K562 (cell line): ENCODE measurements around the gene CHST14. TPM values are rescaled to one million over a fixed set of nuclear protein-coding genes. Genes with fewer than 3 reads are reported as not detected.

Experiments
- ARID1B ChIP-seq: fragments of 450-650 bp; IDR thresholded peaks from 2 replicates; pipeline ENCODE4 v1.6.1; 2016; ENCODE audit warnings: antibody characterized with exemption, mild to moderate bottlenecking, inconsistent platforms
- ARID2 ChIP-seq: fragments of 450-650 bp; IDR thresholded peaks from 2 replicates; pipeline ENCODE4 v1.6.1; 2017; ENCODE audit warnings: antibody characterized with exemption, mild to moderate bottlenecking
- CSDE1 ChIP-seq, 2 experiments: fragments of 450-650 bp; IDR thresholded peaks; 2 replicates each; pipeline ENCODE4 v1.6.1; 2016; ENCODE audit warnings: mild to moderate bottlenecking in 1 of 2
- DIDO1 ChIP-seq: fragments of 450-650 bp; IDR thresholded peaks from 2 replicates; pipeline ENCODE4 v1.6.1; 2016; ENCODE audit warnings: low read depth, missing biosample characterization, missing genetic modification characterization
- FOXP1 ChIP-seq: sonication (generic); formaldehyde crosslinking; IDR thresholded peaks from 2 replicates; pipeline ENCODE4 v1.8.0; 2022; ENCODE audit warnings: mild to moderate bottlenecking, missing genetic modification reagents
- GTF2B ChIP-seq: IDR thresholded peaks from 2 replicates; pipeline ENCODE4 v1.6.1; 2011; ENCODE audit not compliant: insufficient read length; ENCODE audit errors: extremely low read depth
- HDGF ChIP-seq: fragments of 450-650 bp; IDR thresholded peaks from 2 replicates; pipeline ENCODE4 v1.6.1; 2016
- JUNB ChIP-seq: fragments of 450-650 bp; formaldehyde crosslinking; conservative IDR thresholded peaks from 2 replicates; pipeline ENCODE4 v1.4.0; 2020; ENCODE audit warnings: mild to moderate bottlenecking
- L3MBTL2 ChIP-seq: fragments of 450-650 bp; IDR thresholded peaks from 2 replicates; pipeline ENCODE4 v1.6.1; 2016; ENCODE audit warnings: mild to moderate bottlenecking, moderate library complexity
- MBD2 ChIP-seq: sonication (generic); IDR thresholded peaks from 2 replicates; pipeline ENCODE4 v1.6.1; 2016; ENCODE audit warnings: low read depth, borderline replicate concordance
- MEF2A ChIP-seq: IDR thresholded peaks from 2 replicates; pipeline ENCODE4 v1.6.1; 2011; ENCODE audit warnings: low read depth, mild to moderate bottlenecking, low read length, moderate library complexity; ENCODE audit not compliant: control insufficient read depth
- MTF1 ChIP-seq: fragments of 250-450 bp; sonication (Bioruptor Pico); IDR thresholded peaks from 2 replicates; pipeline ENCODE4 v1.9.0; 2021; ENCODE audit warnings: moderate library complexity, mild to moderate bottlenecking, inconsistent platforms, borderline replicate concordance
- NONO ChIP-seq, 2 experiments: fragments of 200-400 bp in 1 of 2; fragments of 450-650 bp in 1 of 2; formaldehyde crosslinking in 1 of 2; IDR thresholded peaks; 2 replicates each; pipeline ENCODE4 v1.6.1; 2017; ENCODE audit warnings: low read depth in 2 of 2, mild to moderate bottlenecking in 2 of 2, moderate library complexity in 2 of 2, low read length in 1 of 2
- POLR2AphosphoS5 ChIP-seq: IDR thresholded peaks from 2 replicates; pipeline ENCODE4 v1.6.1; 2011; ENCODE audit warnings: mild to moderate bottlenecking, low read depth, low read length, moderate library complexity; ENCODE audit not compliant: control insufficient read depth, insufficient read depth
- RBM39 ChIP-seq: fragments of 200-400 bp; formaldehyde crosslinking; optimal IDR thresholded peaks from 2 replicates; pipeline ENCODE3; 2018; ENCODE audit warnings: low read depth, low read length
- SRF ChIP-seq, 2 experiments: fragments of 250-450, 450-650 bp in 1 of 2; sonication (Bioruptor Pico) in 1 of 2; sonication (generic) in 1 of 2; formaldehyde crosslinking; IDR thresholded peaks; 2 replicates each; pipeline versions ENCODE4 v1.5.0 to v1.5.1; 2020 to 2022; ENCODE audit warnings: mild to moderate bottlenecking in 1 of 2, missing genetic modification reagents in 1 of 2
- THRA ChIP-seq: fragments of 450-650 bp; IDR thresholded peaks from 2 replicates; pipeline ENCODE4 v1.6.1; 2017; ENCODE audit warnings: mild to moderate bottlenecking, moderate library complexity
- THRAP3 ChIP-seq: fragments of 450-650 bp; IDR thresholded peaks from 2 replicates; pipeline ENCODE4 v1.6.1; 2016; ENCODE audit warnings: mild to moderate bottlenecking, inconsistent platforms, borderline replicate concordance
- TRIM25 ChIP-seq: fragments of 450-650 bp; IDR thresholded peaks from 2 replicates; pipeline ENCODE4 v1.7.0; 2016; ENCODE audit warnings: borderline replicate concordance
- WHSC1 ChIP-seq: IDR thresholded peaks from one replicate; pipeline ENCODE4 v1.6.1; 2012; ENCODE audit warnings: low read length, control low read depth, inconsistent platforms
- ZNF511 ChIP-seq: sonication (generic); formaldehyde crosslinking; IDR thresholded peaks from 2 replicates; pipeline ENCODE4 v1.8.0; 2022; ENCODE audit warnings: mild to moderate bottlenecking, missing genetic modification reagents
- ZNF584 ChIP-seq: fragments of 200-800 bp; sonication (Bioruptor generic); IDR thresholded peaks from 2 replicates; pipeline ENCODE4 v1.6.1; 2016; ENCODE audit warnings: low read depth, mild to moderate bottlenecking, missing genetic modification characterization, missing compliant biosample characterization
- ZNF699 ChIP-seq: fragments of 250-450 bp; sonication (Bioruptor Pico); IDR thresholded peaks from 2 replicates; pipeline ENCODE4 v1.8.0; 2021; ENCODE audit warnings: mild to moderate bottlenecking, moderate library complexity; ENCODE audit not compliant: insufficient replicate concordance
- polyA plus RNA-seq, 8 experiments: library from polyadenylated mRNA; depleted of rRNA in 4 of 8; stranded (reverse) in 5 of 8; unstranded in 3 of 8; fragments of >200 nt; fragmentation: Nextera tagmentation in 2 of 8; fragmentation: Illumina TruSeq in 1 of 8; extraction: Ambion mirVana in 2 of 8; extraction: Trizol in 1 of 8; gene quantifications; 2 replicates each; pipeline versions ENCODE4 v1.2.1 to v1.2.3, GENCODE V29; 2011 to 2014; ENCODE audit warnings: inconsistent platforms in 1 of 8, missing spikeins in 1 of 8
- total RNA-seq, 7 experiments: library from RNA; depleted of rRNA in 6 of 7; stranded (reverse); fragments of >200 nt in 6 of 7; fragmentation: Illumina TruSeq in 2 of 7; extraction: Trizol in 2 of 7; gene quantifications; 2 replicates each; pipeline versions ENCODE4 v1.2.1 to v1.2.3, GENCODE V29; 2011 to 2021; ENCODE audit warnings: low replicate concordance in 1 of 7

The CHST14 gene
- total and polyA plus RNA-seq, 9 of the 15 experiments (the other 6 are each of a cell fraction or from before 2014, with no cell fraction given), result 1.6 to 12.1 (median 4.5) TPM

GRCh38 chr15:40511472-40512133, 40.8 kb downstream of the CHST14 start (continued):
- TF ChIP-seq RBM39 (no peak), DIDO1 (tag) (no peak), L3MBTL2 (peak; percentile 83), ARID1B (no peak), MBD2 (no peak), THRAP3 (no peak), GTF2B (no peak), NONO (IDR thresholded peaks at IDR 0.05; ENCODE audit: low read depth in 2 of 2, low read length in 1 of 2) (peak in 1 of 2 experiments; percentile 88; a peak in 2 of 4 replicates), MTF1 (no peak), THRA (no peak), TRIM25 (no peak), ZNF584 (CRISPR knock-in tag) (0 out of 2 replicates have a peak, but pooled peaks have one; percentile 31), WHSC1 (no peak), POLR2AphosphoS5 (0 out of 2 replicates have a peak, but pooled peaks have one; percentile 31), ZNF699 (no peak), ARID2 (no peak), CSDE1 (IDR thresholded peaks at IDR 0.05) (no peak), SRF (CRISPR knock-in tag; IDR thresholded peaks at IDR 0.05) (peak in 1 of 2 experiments; percentile 80; a peak in 1 of 4 replicates), ZNF511 (CRISPR knock-in tag) (no peak), FOXP1 (no peak), JUNB (no peak), HDGF (no peak), MEF2A (no peak)
